Liver (tissue), 9 donors: Measurements from ENCODE around the gene NOVA2. TPM values are rescaled to one million over a fixed set of nuclear protein-coding genes. Genes with fewer than 3 reads are reported as not detected.

Source experiments
- DNase-seq: peaks from one replicate; pipeline ENCODE4 v3.0.0-alpha.2; 2017; ENCODE audit warnings: low spot score
- H3K27ac ChIP-seq, 2 donors: one replicate each; pipeline ENCODE4 v1.7.0; 2013; ENCODE audit warnings: inconsistent platforms in 2 of 2, low read length in 2 of 2, control low read depth in 1 of 2, low read depth in 1 of 2, mild to moderate bottlenecking in 1 of 2
- H3K27me3 ChIP-seq, 4 donors: one replicate each; pipeline versions ENCODE4 v1.6.1 to v1.7.0; 2013; ENCODE audit warnings: low read length in 3 of 4, inconsistent platforms in 1 of 4, mild to moderate bottlenecking in 1 of 4, moderate library complexity in 1 of 4; ENCODE audit not compliant: control insufficient read depth in 4 of 4, insufficient read depth in 4 of 4
- H3K36me3 ChIP-seq, 4 donors: one replicate each; pipeline versions ENCODE4 v1.6.1 to v1.7.0; 2013; ENCODE audit warnings: low read length in 3 of 4, mild to moderate bottlenecking in 3 of 4, low read depth in 1 of 4, moderate library complexity in 1 of 4; ENCODE audit not compliant: control insufficient read depth in 4 of 4, insufficient read depth in 3 of 4
- H3K4me1 ChIP-seq, 4 donors: one replicate each; pipeline versions ENCODE4 v1.6.1 to v1.7.0; 2013; ENCODE audit warnings: low read length in 3 of 4, mild to moderate bottlenecking in 3 of 4, moderate library complexity in 1 of 4; ENCODE audit not compliant: control insufficient read depth in 4 of 4, insufficient read depth in 4 of 4
- H3K4me3 ChIP-seq, 3 donors: one replicate each; pipeline versions ENCODE4 v1.6.1 to v1.7.0; 2013; ENCODE audit warnings: low read length in 3 of 3, control low read depth in 1 of 3, low read depth in 1 of 3, mild to moderate bottlenecking in 1 of 3
- H3K9ac ChIP-seq, 2 donors: one replicate each; pipeline ENCODE4 v1.7.0; 2013; ENCODE audit warnings: low read length in 2 of 2, mild to moderate bottlenecking in 2 of 2, moderate library complexity in 2 of 2, control low read depth in 1 of 2, low read depth in 1 of 2
- H3K9me3 ChIP-seq, 4 donors: one replicate each; pipeline versions ENCODE4 v1.6.1 to v1.7.0; 2013; ENCODE audit warnings: low read length in 3 of 4; ENCODE audit not compliant: control insufficient read depth in 4 of 4
- FOXA1 ChIP-seq: IDR thresholded peaks from 2 replicates; pipeline ENCODE4 v1.6.1; 2016; ENCODE audit warnings: antibody characterized with exemption
- FOXA2 ChIP-seq: IDR thresholded peaks from 2 replicates; pipeline ENCODE4 v1.6.1; 2016; ENCODE audit warnings: antibody characterized with exemption
- HNF4A ChIP-seq, 2 donors: conservative IDR thresholded peaks; 2 replicates each; pipeline ENCODE4 v1.6.1; 2016; ENCODE audit warnings: antibody characterized with exemption in 2 of 2, mild to moderate bottlenecking in 2 of 2
- HNF4G ChIP-seq: IDR thresholded peaks from 2 replicates; pipeline ENCODE4 v1.6.1; 2016; ENCODE audit warnings: antibody characterized with exemption
- JUND ChIP-seq, 2 donors: IDR thresholded peaks; 2 replicates each; pipeline ENCODE4 v1.6.1; 2016; ENCODE audit warnings: antibody characterized with exemption in 2 of 2
- MAX ChIP-seq: IDR thresholded peaks from 2 replicates; pipeline ENCODE4 v1.6.1; 2016; ENCODE audit warnings: antibody characterized with exemption
- NR2F2 ChIP-seq: IDR thresholded peaks from 2 replicates; pipeline ENCODE4 v1.6.1; 2016; ENCODE audit warnings: antibody characterized with exemption
- REST ChIP-seq: IDR thresholded peaks from 2 replicates; pipeline ENCODE4 v1.6.1; 2016; ENCODE audit warnings: antibody characterized with exemption, mild to moderate bottlenecking
- RXRA ChIP-seq, 2 donors: IDR thresholded peaks; 2 replicates each; pipeline ENCODE4 v1.6.1; 2017 to 2018; ENCODE audit warnings: antibody characterized with exemption in 2 of 2, mild to moderate bottlenecking in 1 of 2
- SP1 ChIP-seq: IDR thresholded peaks from 2 replicates; pipeline ENCODE4 v1.6.1; 2018; ENCODE audit warnings: antibody characterized with exemption, mild to moderate bottlenecking
- TAF1 ChIP-seq: conservative IDR thresholded peaks from 2 replicates; pipeline ENCODE4 v1.6.1; 2016; ENCODE audit warnings: antibody characterized with exemption, mild to moderate bottlenecking
- ZBTB33 ChIP-seq: IDR thresholded peaks from 2 replicates; pipeline ENCODE4 v1.6.1; 2016; ENCODE audit warnings: antibody characterized with exemption
- WGBS: extraction: QIAGEN DNeasy Blood & Tissue Kit; methylation state at CpG from one replicate; pipeline ENCODE4 v1.1.7; 2013; 5-methylcytosine and 5-hydroxymethylcytosine counted together
- polyA plus RNA-seq, 2 donors: library from polyadenylated mRNA; stranded (reverse) in 1 of 2; unstranded in 1 of 2; fragments of 200-250 nt in 1 of 2; fragments of >200 nt in 1 of 2; fragmentation: Nextera tagmentation in 1 of 2; extraction: Ambion mirVana in 1 of 2; gene quantifications; one replicate each; pipeline versions ENCODE4 v1.2.1 to v1.2.3, GENCODE V29; 2013 to 2015
- total RNA-seq, 2 donors: library from RNA; depleted of rRNA; stranded (reverse); fragments of >200 nt; gene quantifications; one replicate each; pipeline ENCODE4 v1.2.3, GENCODE V29; 2014
- TF ChIP-seq, protein P1 (sequence below): fragments of 150-350 bp; IDR thresholded peaks from 2 replicates; pipeline ENCODE4 v1.5.1; 2017; ENCODE audit warnings: improper control_type of control experiment, low read depth, low read length; ENCODE audit not compliant: missing input control
- TF ChIP-seq, protein P2 (sequence below): IDR thresholded peaks from 2 replicates; pipeline ENCODE4 v1.6.1; 2016; ENCODE audit warnings: antibody characterized with exemption
- donor health status: healthy.
- donor health status: healthy.
- donor health status: healthy.
- donor health status: healthy.
- donor health status: healthy.

NOVA2 gene
- total and polyA plus RNA-seq, 4 donors: 0.31 to 1.6 (median 0.42) TPM

DNA sequence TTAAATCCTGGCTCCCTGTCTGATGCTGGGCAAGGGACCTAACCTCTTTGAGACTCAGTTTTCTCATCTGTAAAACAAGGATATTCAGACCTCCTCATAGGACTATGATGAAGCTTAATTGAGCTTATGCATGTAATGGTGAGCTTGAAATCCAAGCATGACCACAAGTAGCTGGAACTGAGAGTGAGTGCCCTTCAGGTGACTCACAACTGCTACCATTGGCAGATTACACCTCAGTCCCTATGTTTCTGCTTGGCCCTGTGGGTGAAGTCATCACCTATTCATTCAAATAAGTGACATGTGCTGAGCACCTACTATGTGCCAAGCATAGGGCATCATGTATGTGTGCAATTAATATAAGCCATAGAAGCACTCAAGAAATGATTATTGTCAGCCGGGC lies 25.7 kb downstream of the NOVA2 start:
- Histone ChIP-seq H3K27ac (no peak overlapping the region), H3K27me3 (peaks cover 0 to 1% (median 0%) of the 10 kb centered on the region in 4 donors), H3K9ac (no peak overlapping the region), H3K36me3 (no peaks in the 10 kb centered on the region), H3K9me3 (peaks cover 0 to under 1% (median 0%) of the 10 kb centered on the region in 4 donors), H3K4me3 (no peak overlapping the region), H3K4me1 (peaks cover 0 to 4% (median 1%) of the 10 kb centered on the region in 4 donors)
- TF ChIP-seq JUND (IDR thresholded peaks at IDR 0.05) (no peak), REST (no peak), RXRA (IDR thresholded peaks at IDR 0.05) (no peak), MAX (no peak), FOXA1 (no peak), TAF1 (no peak), NR2F2 (no peak), FOXA2 (no peak), HNF4G (no peak), HNF4A (conservative IDR thresholded peaks at IDR 0.05) (no peak), ZBTB33 (no peak)
- TF ChIP-seq, protein P1, sequence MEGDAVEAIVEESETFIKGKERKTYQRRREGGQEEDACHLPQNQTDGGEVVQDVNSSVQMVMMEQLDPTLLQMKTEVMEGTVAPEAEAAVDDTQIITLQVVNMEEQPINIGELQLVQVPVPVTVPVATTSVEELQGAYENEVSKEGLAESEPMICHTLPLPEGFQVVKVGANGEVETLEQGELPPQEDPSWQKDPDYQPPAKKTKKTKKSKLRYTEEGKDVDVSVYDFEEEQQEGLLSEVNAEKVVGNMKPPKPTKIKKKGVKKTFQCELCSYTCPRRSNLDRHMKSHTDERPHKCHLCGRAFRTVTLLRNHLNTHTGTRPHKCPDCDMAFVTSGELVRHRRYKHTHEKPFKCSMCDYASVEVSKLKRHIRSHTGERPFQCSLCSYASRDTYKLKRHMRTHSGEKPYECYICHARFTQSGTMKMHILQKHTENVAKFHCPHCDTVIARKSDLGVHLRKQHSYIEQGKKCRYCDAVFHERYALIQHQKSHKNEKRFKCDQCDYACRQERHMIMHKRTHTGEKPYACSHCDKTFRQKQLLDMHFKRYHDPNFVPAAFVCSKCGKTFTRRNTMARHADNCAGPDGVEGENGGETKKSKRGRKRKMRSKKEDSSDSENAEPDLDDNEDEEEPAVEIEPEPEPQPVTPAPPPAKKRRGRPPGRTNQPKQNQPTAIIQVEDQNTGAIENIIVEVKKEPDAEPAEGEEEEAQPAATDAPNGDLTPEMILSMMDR: no peak
- DNase-seq: no peak
- 96% methylated on average over 1 of the region's 1 CpG for WGBS

DNA sequence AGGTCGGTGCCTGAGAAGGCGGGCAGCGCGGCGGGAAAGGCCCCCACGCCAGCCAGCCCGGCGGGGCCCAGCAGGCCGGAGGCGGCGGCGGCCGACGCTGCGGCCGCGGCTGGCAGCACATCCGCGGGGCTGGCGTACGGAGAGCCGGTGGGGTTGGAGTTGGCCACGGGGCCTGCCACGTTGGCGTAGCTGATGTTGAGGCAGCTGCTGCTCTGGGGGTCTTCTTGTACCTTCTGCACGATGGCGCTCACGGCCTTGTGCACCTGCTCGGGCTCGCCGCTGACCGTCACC lies 33.2 kb downstream of the NOVA2 start:
- H3K27me3 ChIP-seq: peaks cover 0 to 2% (median under 1%) of the 10 kb centered on the region in 4 donors
- WGBS: 52% methylated on average over 32 of the region's 32 CpGs
- DNase-seq: no peak
- no peak overlapping the region for H3K4me3 ChIP-seq
- H3K9me3 ChIP-seq: no peaks in the 10 kb centered on the region
- H3K27ac ChIP-seq: no peak overlapping the region
- H3K9ac ChIP-seq: no peak overlapping the region
- TF ChIP-seq, protein P2, sequence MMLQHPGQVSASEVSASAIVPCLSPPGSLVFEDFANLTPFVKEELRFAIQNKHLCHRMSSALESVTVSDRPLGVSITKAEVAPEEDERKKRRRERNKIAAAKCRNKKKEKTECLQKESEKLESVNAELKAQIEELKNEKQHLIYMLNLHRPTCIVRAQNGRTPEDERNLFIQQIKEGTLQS: no peak
- no peak for TF ChIP-seq FOXA1
- no peak for TF ChIP-seq ZBTB33
- TF ChIP-seq SP1: no peak
- no peak for TF ChIP-seq FOXA2
- TF ChIP-seq, protein P1: no peak
- no peak for TF ChIP-seq MAX
- H3K4me1 ChIP-seq: peaks cover 0 to 2% (median under 1%) of the 10 kb centered on the region in 4 donors
- no peaks in the 10 kb centered on the region for H3K36me3 ChIP-seq
